Testis (tissue), 2 donors: ENCODE results near the gene SETD1B.

Experiments used
- CTCF ChIP-seq, 3 experiments: fragments of 450-650 bp in 2 of 3; fragments of 200-600 bp in 1 of 3; sonication (generic) in 1 of 3; IDR thresholded peaks; one replicate each; pipeline ENCODE4 v1.5.1; 2016 to 2019; ENCODE audit warnings: antibody characterized with exemption in 3 of 3, mild to moderate bottlenecking in 2 of 3, moderate library complexity in 1 of 3
- POLR2A ChIP-seq: fragments of 450-650 bp; IDR thresholded peaks from one replicate; pipeline ENCODE4 v1.6.1; 2017; ENCODE audit warnings: antibody characterized with exemption, mild to moderate bottlenecking, moderate library complexity

GRCh38 chr12:121788176-121788818 lies 15.5 kb upstream of the SETD1B start:
- TF ChIP-seq CTCF (IDR thresholded peaks at IDR 0.05) (no peak), POLR2A (no peak)
